NCI-H1092 (cell line): ENCODE measurements around the gene FYN.

Experiments used
- DNase-seq: peaks from one replicate; lab custom pipeline; 2025; lab: John Stamatoyannopoulos, UW

The FYN gene

GRCh38 chr6:111831408-111831807 lies 41.8 kb downstream of the FYN start:
- no peak for DNase-seq

GRCh38 chr6:111829998-111830397 lies 43.3 kb downstream of the FYN start:
- no peak for DNase-seq

GRCh38 chr6:111829581-111829980 lies 43.7 kb downstream of the FYN start:
- no peak for DNase-seq

GRCh38 chr6:111828809-111829208 lies 44.4 kb downstream of the FYN start:
- DNase-seq = no peak

GRCh38 chr6:111825439-111826086 lies 47.7 kb downstream of the FYN start:
- DNase-seq = no peak

GRCh38 chr6:111824608-111825337 lies 48.5 kb downstream of the FYN start:
- DNase-seq = no peak

DNA sequence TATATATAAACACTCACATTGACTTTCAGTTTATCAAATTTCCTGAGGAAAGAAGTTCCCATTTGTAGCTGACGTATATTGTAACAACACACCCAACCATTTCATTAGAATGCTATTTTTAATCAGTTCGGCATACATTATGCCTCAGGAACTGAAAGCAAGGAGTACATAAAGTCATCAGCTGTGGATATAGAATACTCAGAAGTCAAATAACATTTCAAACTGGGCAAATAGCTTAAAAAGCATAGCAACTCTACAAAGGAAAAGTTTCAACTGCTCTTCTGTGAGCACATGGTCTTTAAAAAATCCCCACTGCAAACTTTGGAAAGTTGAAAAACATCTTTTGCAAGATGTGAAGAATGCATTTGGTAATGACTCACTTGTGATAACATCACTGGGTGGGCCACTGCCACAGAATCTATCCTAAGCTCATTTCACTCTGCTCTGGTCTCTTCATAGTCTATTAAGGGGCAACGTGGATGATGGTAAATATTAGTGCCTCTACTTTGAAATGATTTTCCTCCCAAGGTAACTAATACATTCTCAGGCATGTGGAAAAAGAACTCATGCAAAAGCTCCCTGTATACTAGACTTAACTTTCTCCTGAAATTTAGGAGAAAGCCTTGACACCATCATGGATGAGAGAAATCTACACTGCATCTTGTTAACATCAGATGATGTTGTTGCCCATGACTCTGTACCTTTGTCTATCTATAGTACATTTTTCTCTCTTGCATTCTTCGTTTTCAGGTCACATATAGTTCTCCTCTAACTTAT lies 49.2 kb downstream of the FYN start:
- no peak for DNase-seq

- no peak for DNase-seq
Observed at GRCh38 chr6:111823012-111823411, 50.2 kb downstream of the FYN start.

DNA sequence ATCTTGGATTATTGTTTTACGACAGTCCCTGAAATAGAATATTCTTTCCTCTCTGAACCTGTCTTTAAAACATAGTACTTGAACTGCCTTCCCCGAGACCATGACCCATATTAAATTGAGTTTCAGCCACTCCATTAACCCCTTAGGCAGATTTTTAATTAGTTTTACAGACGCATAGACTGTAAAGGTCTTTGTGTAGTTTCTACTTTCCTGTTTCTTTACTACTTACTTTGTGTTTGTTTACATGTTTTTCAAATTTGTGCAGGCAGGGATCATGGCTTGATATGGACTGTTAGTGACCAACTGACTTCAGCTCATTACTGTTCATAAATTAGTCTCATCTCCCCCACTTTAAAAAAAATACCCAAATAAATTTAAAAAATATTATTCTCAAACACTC lies 53.8 kb downstream of the FYN start:
- DNase-seq = no peak

DNA sequence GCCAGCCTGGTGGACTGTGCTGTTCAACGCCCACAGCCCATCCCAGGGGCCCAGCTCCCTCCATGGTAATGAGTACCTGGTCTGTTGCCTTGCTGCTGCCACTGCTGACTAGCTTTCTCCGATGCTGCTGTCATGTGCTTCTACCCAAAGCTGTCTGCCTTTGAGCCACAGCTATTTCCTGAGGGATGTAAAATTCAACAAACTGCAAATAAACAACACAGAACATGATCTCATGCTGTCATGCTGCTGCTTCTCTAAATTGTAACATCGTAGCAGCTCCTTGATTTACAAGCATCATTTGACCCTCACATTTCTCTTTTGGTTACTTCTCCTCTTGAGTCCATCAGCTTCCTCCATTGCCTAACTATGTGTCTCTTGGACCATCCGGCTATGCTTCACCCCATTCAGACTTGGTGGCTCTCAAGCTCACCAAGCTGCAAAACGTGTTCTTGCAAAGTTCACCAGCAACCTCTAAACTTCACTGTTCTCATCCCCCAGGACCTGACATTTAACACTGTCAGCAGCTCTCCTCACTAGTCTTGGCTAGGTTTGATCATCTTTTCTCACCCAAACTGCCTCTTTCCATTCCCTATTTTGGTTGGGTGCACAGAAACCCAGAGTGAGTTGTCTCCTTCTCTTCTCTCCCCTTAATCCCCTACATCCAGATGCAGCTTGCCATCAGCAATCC lies 54.6 kb downstream of the FYN start:
- no peak for DNase-seq

GRCh38 chr6:111817451-111818120 lies 55.7 kb downstream of the FYN start:
- no peak for DNase-seq

DNA sequence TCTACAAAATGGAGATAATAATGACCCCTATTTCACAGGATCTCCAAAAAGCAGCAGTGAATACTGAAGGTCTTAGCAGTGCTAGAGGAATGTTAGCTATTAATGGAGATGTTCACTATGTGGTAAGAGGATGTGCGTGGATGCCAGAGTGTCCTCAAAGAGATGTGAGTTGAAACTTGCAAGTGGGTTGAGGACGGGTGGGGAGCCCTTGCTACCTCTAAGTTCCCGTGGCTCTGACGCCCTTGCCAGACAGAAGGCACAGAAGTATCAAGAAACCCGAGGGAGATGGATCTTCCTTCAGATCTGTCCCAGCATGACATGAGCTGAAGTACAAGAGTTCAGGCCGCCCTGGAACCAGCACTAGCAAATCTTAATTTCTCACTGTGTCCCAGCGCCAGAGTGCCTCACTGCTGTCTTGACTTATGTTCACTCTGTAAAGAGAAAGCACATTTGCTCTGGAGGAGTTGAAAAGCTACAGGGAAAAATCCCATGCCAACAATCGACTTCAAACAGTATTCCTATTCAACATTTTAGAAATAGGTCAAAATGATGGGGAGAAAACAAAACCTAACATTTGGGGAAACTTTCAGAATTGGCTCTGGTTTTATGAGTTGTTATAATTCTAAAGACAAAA lies 59.5 kb downstream of the FYN start:
- DNase-seq = no peak

- no peak for DNase-seq
Observed at GRCh38 chr6:111813237-111813636, 60.0 kb downstream of the FYN start.

- DNase-seq = no peak
Observed at GRCh38 chr6:111812060-111813038, 60.9 kb downstream of the FYN start.

GRCh38 chr6:111810294-111811131 lies 62.7 kb downstream of the FYN start:
- DNase-seq = no peak

DNA sequence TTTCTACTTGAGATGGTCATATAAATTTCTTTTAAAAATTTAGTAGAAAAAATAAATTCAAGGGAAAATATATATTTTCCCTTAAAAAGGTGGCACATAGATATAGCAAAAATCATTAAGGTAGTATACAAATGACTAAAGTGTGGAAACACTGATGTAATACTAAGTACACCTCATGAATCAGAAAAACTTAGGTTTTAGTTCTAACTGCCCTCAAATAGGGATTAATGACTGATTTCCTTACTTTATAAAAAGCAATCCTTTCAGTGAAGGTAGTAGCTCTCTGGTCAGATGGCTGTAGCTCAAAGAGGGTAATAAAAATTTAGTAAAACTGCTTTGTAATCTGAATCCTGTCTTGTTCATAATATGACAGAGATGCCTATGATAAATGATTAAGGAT lies 63.5 kb downstream of the FYN start:
- no peak for DNase-seq

- DNase-seq = no peak
Observed at GRCh38 chr6:111809264-111809663, 64.0 kb downstream of the FYN start.

- DNase-seq = no peak
Observed at GRCh38 chr6:111808493-111808892, 64.8 kb downstream of the FYN start.
